Ovary (tissue), 9 donors: Measurements from ENCODE around the gene METTL22. TPM values are rescaled to one million over a fixed set of nuclear protein-coding genes. Genes with fewer than 3 reads are reported as not detected.
"Not testable (repeated sequence)": the region's sequence is repeated elsewhere in the genome, so short reads cannot be mapped to it uniquely, and the experiment has no call there.

Experiments used
- DNase-seq, 5 donors: peaks; one replicate each; pipeline ENCODE4 v3.0.0-alpha.2; 2019 to 2020
- H3K27ac ChIP-seq, 2 donors: fragments of 200-600 bp; one replicate each; pipeline versions ENCODE4 v1.5.1 to v1.8.0; 2019 to 2022
- H3K27me3 ChIP-seq: fragments of 200-600 bp; one replicate; pipeline ENCODE4 v1.8.0; 2022
- H3K36me3 ChIP-seq: fragments of 200-600 bp; sonication (generic); one replicate; pipeline ENCODE4 v1.5.1; 2019
- H3K4me1 ChIP-seq: one replicate; pipeline ENCODE4 v1.8.1; 2013; ENCODE audit warnings: mild to moderate bottlenecking, moderate library complexity; ENCODE audit not compliant: insufficient read depth
- H3K4me3 ChIP-seq: fragments of 200-600 bp; sonication (generic); one replicate; pipeline ENCODE4 v1.5.1; 2017
- H3K9me3 ChIP-seq, 2 donors: fragments of 200-600 bp in 1 of 2; sonication (generic) in 1 of 2; one replicate each; pipeline versions ENCODE4 v1.5.1 to v1.8.1; 2013 to 2019; ENCODE audit warnings: mild to moderate bottlenecking in 1 of 2, moderate library complexity in 1 of 2
- CTCF ChIP-seq, 3 donors: fragments of 450-650 bp in 2 of 3; fragments of 200-600 bp in 1 of 3; IDR thresholded peaks; one replicate each; pipeline versions ENCODE4 v1.5.1 to v1.8.0; 2016 to 2022; ENCODE audit warnings: antibody characterized with exemption in 3 of 3, mild to moderate bottlenecking in 1 of 3
- EP300 ChIP-seq: sonication (generic); formaldehyde crosslinking; IDR thresholded peaks from one replicate; pipeline ENCODE4 v1.6.1; 2017; ENCODE audit warnings: antibody characterized with exemption
- POLR2A ChIP-seq: fragments of 450-650 bp; IDR thresholded peaks from one replicate; pipeline ENCODE4 v1.6.1; 2017; ENCODE audit warnings: antibody characterized with exemption, mild to moderate bottlenecking, moderate library complexity
- WGBS, 3 donors: extraction: QIAGEN DNeasy Blood & Tissue Kit in 1 of 3; methylation state at CpG; one replicate each; pipeline versions ENCODE4 v1.1.5 to v1.1.7; 2013 to 2017; 5-methylcytosine and 5-hydroxymethylcytosine counted together
- intact Hi-C, 4 donors: fragments of 100-400 bp; cut with DNase I; formaldehyde crosslinking; loops; one replicate each; pipeline versions ENCODE4 v1.11.0 to v1.15.1; 2022 to 2023
- polyA plus RNA-seq, 2 donors: library from polyadenylated mRNA; stranded (reverse); fragments of 200-250 nt in 1 of 2; fragments of 350-450 nt in 1 of 2; fragmentation: Illumina TruSeq in 1 of 2; extraction: RNeasy Lipid Tissue Mini Kit (QIAGEN cat#74804) in 1 of 2; gene quantifications; one replicate each; pipeline ENCODE4 v1.2.3, GENCODE V29; 2013 to 2014
- total RNA-seq, 7 donors: library from RNA; depleted of rRNA in 2 of 7; stranded (reverse); fragments of >200 nt in 2 of 7; fragmentation: NEBNext Ultra II Directional in 3 of 7; extraction: Animal tissue kit (Norgen Biotek cat#: 25700) in 3 of 7; gene quantifications; one replicate each; pipeline versions ENCODE4 v1.1.0 to v1.2.4, GENCODE V29; 2016 to 2023
- donor health status: DM: no; HTN: no; CAD: no; lungs with moderate emphysema.
- donor health status: DM: no; HTN: no; CAD: no.
- donor health status: Bipolar disorder and iron deficiency.
- donor health status: DM: yes; HTN: yes; CAD: no.
- donor health status: DM: no; HTN: no; CAD: no.
- donor health status: DM: yes; HTN: yes; CAD: no.

The METTL22 gene
- total and polyA plus RNA-seq, 9 donors, result 14.2 to 45.8 (median 29.1) TPM

- Histone ChIP-seq H3K4me3 (no peak overlapping the region), H3K4me1 (no peaks in the 10 kb centered on the region), H3K36me3 (no peaks in the 10 kb centered on the region), H3K27me3 (no peaks in the 10 kb centered on the region), H3K27ac (no peak overlapping the region), H3K9me3 (no peaks in the 10 kb centered on the region)
- 84 to 89% (median 87%) methylated on average over 4 of the region's 4 CpGs for WGBS, 3 donors
- TF ChIP-seq EP300 (no peak), POLR2A (no peak)
- intact Hi-C loops, result no loop called here
- DNase-seq, result no peak
Measured at GRCh38 chr16:8648877-8649276, 27.4 kb downstream of the METTL22 start.

GRCh38 chr16:8649829-8650554 is 28.5 kb downstream of the METTL22 start:
- WGBS, 3 donors, result 69 to 77% (median 74%) methylated on average over 8 of the region's 8 CpGs
- TF ChIP-seq CTCF (IDR thresholded peaks at IDR 0.05), result no peak
- TF ChIP-seq EP300, result no peak
- no peak for TF ChIP-seq POLR2A
- intact Hi-C loops, result no loop called here
- no peaks in the 10 kb centered on the region for H3K4me1 ChIP-seq
- no peaks in the 10 kb centered on the region for H3K36me3 ChIP-seq
- DNase-seq, result no peak
- H3K4me3 ChIP-seq, result no peak overlapping the region
- H3K27ac ChIP-seq, result no peak overlapping the region
- H3K9me3 ChIP-seq, result no peaks in the 10 kb centered on the region
- no peaks in the 10 kb centered on the region for H3K27me3 ChIP-seq

GRCh38 chr16:8651958-8652357 is 30.5 kb downstream of the METTL22 start:
- H3K4me1 ChIP-seq, H3K4me3 ChIP-seq, H3K27me3 ChIP-seq, H3K36me3 ChIP-seq, H3K9me3 ChIP-seq, DNase-seq, intact Hi-C loops, H3K27ac ChIP-seq: not testable (repeated sequence)
- WGBS, 3 donors, result 33 to 56% (median 35%) methylated on average over 6 to 7 of the region's 7 CpGs

- Histone ChIP-seq H3K4me3 (no peak overlapping the region), H3K27me3 (no peaks in the 10 kb centered on the region), H3K36me3 (no peaks in the 10 kb centered on the region), H3K4me1 (no peaks in the 10 kb centered on the region), H3K27ac (no peak overlapping the region), H3K9me3 (no peaks in the 10 kb centered on the region)
- DNase-seq, result no peak
- WGBS, 3 donors, result 87 to 96% (median 91%) methylated on average over 1 of the region's 1 CpG
- intact Hi-C loops, result no loop called here
- TF ChIP-seq CTCF (IDR thresholded peaks at IDR 0.05), result no peak
- TF ChIP-seq EP300, result no peak
- TF ChIP-seq POLR2A, result no peak
Measured at GRCh38 chr16:8655184-8655717, 33.8 kb downstream of the METTL22 start.

- H3K36me3 ChIP-seq, result no peaks in the 10 kb centered on the region
- intact Hi-C loops, result no loop called here
- no peak for DNase-seq
- no peak overlapping the region for H3K4me3 ChIP-seq
- no peaks in the 10 kb centered on the region for H3K4me1 ChIP-seq
- H3K9me3 ChIP-seq, result no peaks in the 10 kb centered on the region
- 51 to 57% (median 55%) methylated on average over 3 of the region's 3 CpGs for WGBS, 3 donors
- H3K27ac ChIP-seq, result no peak overlapping the region
- no peak for TF ChIP-seq CTCF (IDR thresholded peaks at IDR 0.05)
- no peak for TF ChIP-seq POLR2A
- no peak for TF ChIP-seq EP300
- H3K27me3 ChIP-seq, result no peaks in the 10 kb centered on the region
Measured at GRCh38 chr16:8656376-8656775, 34.9 kb downstream of the METTL22 start.
